Measurements from ENCODE around the gene HNRNPA1. TPM values are rescaled to one million over a fixed set of nuclear protein-coding genes. Genes with fewer than 3 reads are reported as not detected.
"Not testable (repeated sequence)": the region's sequence is repeated elsewhere in the genome, so short reads cannot be mapped to it uniquely, and the experiment has no call there.

HNRNPA1 gene
- total and polyA plus RNA-seq, 11 donors: 129 to 735 (median 396) TPM

- TF ChIP-seq POLR2A (IDR thresholded peaks at IDR 0.05) (no peak), CTCF (IDR thresholded peaks at IDR 0.05) (no peak)
- 62 to 69% (median 65%) methylated on average over 2 of the region's 2 CpGs for WGBS, 4 donors
- Histone ChIP-seq H3K4me3 (no peak overlapping the region), H3K4me1 (peaks cover 0 to 13% (median 0%) of the 10 kb centered on the region in 12 donors), H3K27ac (no peak overlapping the region), H3K36me3 (no peaks in the 10 kb centered on the region), H3K9me3 (no peaks in the 10 kb centered on the region), H3K27me3 (no peaks in the 10 kb centered on the region)
- ATAC-seq (no peak), DNase-seq (no peak)
- intact Hi-C loops (cut with DNase I): no loop called here
These were observed 30.5 kb downstream of the HNRNPA1 start for GRCh38 chr12:54311051-54311450.

DNA sequence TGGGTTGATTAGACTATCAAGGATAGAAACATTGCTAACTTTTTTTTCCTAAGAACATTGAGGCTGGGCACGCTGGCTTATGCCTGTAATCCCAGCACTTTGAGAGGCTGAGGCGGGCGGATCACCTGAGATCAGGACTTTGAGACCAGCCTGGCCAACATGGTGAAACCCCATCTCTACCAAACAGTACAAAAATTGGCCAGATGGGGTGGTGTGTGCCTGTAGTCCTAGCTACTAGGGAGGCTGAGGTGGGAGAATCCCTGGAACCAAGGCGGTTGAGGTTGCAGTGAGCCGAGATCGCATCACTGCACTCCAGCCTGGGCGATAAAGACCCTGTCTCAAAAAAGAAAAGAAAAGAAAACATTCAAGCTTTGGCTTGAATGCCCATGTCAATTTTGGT lies 31.8 kb downstream of the HNRNPA1 start:
- H3K36me3 ChIP-seq; H3K4me3 ChIP-seq; DNase-seq; H3K27ac ChIP-seq; H3K4me1 ChIP-seq; ATAC-seq; H3K9me3 ChIP-seq; intact Hi-C loops (cut with DNase I); H3K27me3 ChIP-seq: not testable (repeated sequence)
- 86 to 94% (median 92%) methylated on average over 7 of the region's 7 CpGs for WGBS, 4 donors

GRCh38 chr12:54321363-54321762 lies 40.8 kb downstream of the HNRNPA1 start:
- ATAC-seq: no peak
- H3K36me3 ChIP-seq: no peaks in the 10 kb centered on the region
- no peak for DNase-seq
- intact Hi-C loops (cut with DNase I): loop anchor here in 3 of 10 donors (5.0 to 10.0 kb wide), 2 partner anchors 67 to 99 kb away; no protein-coding TSS in a partner anchor
- H3K27me3 ChIP-seq: no peaks in the 10 kb centered on the region
- H3K27ac ChIP-seq: no peak overlapping the region
- no peaks in the 10 kb centered on the region for H3K9me3 ChIP-seq
- WGBS, 4 donors: 89 to 92% (median 90%) methylated on average over 5 of the region's 5 CpGs
- H3K4me1 ChIP-seq: peaks cover 0 to 14% (median 8%) of the 10 kb centered on the region in 12 donors
- TF ChIP-seq CTCF (IDR thresholded peaks at IDR 0.05) (no peak), POLR2A (IDR thresholded peaks at IDR 0.05) (no peak)
- H3K4me3 ChIP-seq: no peak overlapping the region

DNA sequence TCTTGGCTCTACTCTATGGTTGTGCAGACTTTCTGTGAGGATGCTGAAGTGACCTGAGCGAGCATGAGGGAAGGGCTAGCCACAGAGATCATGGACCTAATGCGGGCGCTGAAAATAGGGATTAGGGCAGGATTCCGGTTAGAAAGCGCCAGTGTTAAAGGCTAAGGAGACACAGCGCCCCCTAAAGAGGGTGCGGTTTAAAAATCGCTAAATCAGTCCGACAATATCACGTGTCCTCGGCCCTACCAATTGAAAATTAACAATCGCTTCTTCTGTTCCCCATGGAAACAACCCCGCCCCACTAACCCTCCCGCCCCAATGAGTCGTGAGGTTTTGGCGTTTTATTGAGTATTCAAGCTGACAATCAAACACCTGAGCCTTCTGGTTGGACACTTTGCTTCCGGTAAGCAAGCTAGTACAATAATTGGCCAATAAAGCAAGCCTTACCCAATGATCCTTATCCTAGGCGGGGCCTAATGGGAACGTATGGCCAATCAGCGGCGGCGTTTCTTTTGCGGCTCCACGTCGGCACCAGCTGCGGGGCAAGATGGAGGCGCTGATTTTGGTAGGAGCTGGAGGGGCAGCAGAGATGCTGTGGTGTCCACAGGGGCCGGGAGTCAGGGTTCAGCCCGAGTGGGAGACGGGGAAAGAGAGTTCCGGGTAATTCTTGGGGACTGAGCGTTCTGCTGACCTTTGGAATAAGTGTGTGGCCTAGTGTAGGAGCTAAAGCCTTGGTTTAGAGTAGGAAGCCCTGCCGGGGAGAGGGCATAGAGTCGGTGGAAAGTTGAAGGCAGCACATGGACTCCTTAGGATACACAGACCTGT lies 44.3 kb downstream of the HNRNPA1 start, which contains the start of gene COPZ1:
Gene COPZ1, plus strand, starts transcription at position 515 of the 825 bp plus-strand sequence. Its CDS starts 33 bp downstream, at position 548.
- intact Hi-C loops (cut with DNase I): loop anchor here in 6 of 10 donors (1.0 to 10.0 kb wide), 11 partner anchors 34 to 105 kb away; partner anchors contain the start of genes CBX5 (in 2 of the 6) and HNRNPA1 (in 2 of the 6)
- 1% methylated on average over 34 of the region's 34 CpGs for WGBS, 4 donors
- H3K4me1 ChIP-seq: peaks cover 0 to 47% (median 30%) of the 10 kb centered on the region in 12 donors
- TF ChIP-seq CTCF (IDR thresholded peaks at IDR 0.05): peak; percentile 58 to 88 (median 82)
- TF ChIP-seq POLR2A (IDR thresholded peaks at IDR 0.05): peak in 1 of 2 donors; percentile 50
- H3K27ac ChIP-seq: peak within 1 kb of the TSS; percentile 50 to 88 (median 83)
- H3K36me3 ChIP-seq: peaks cover 0 to 16% (median under 1%) of the 10 kb centered on the region in 9 donors
- H3K4me3 ChIP-seq: peak within 1 kb of the TSS; percentile 51 to 85 (median 75)
- no peaks in the 10 kb centered on the region for H3K27me3 ChIP-seq
- peak; percentile 94 to 95 (median 95) for DNase-seq
- no peaks in the 10 kb centered on the region for H3K9me3 ChIP-seq
- peak; percentile 98 to 99 (median 98) for ATAC-seq

- intact Hi-C loops (cut with DNase I): loop anchor here in 6 of 10 donors (1.0 to 10.0 kb wide), 9 partner anchors 33 to 78 kb away; partner anchors contain the start of genes CBX5 (in 2 of the 6) and HNRNPA1 (in 2 of the 6)
- ATAC-seq, H3K9me3 ChIP-seq, H3K27me3 ChIP-seq, DNase-seq: not testable (repeated sequence)
- peak overlapping the region; percentile 51 to 85 (median 75) for H3K4me3 ChIP-seq
- H3K36me3 ChIP-seq: peaks cover 0 to 17% (median 6%) of the 10 kb centered on the region in 9 donors
- peak overlapping the region in 11 of 12 donors; percentile 69 to 88 (median 83) for H3K27ac ChIP-seq
- peaks cover 0 to 55% (median 35%) of the 10 kb centered on the region in 12 donors for H3K4me1 ChIP-seq
- WGBS, 4 donors: 44 to 57% (median 48%) methylated on average over 22 of the region's 22 CpGs
These were observed 45.0 kb downstream of the HNRNPA1 start for GRCh38 chr12:54325442-54326109.
